SK-N-DZ (cell line): Measurements from ENCODE around the gene ZNF592.
"Not testable (repeated sequence)": the region's sequence is repeated elsewhere in the genome, so short reads cannot be mapped to it uniquely, and the experiment has no call there.

Experiments used
- DNase-seq: peaks from one replicate; pipeline ENCODE4 v3.0.0-alpha.2; 2015; ENCODE audit warnings: low spot score

Gene ZNF592

GRCh38 chr15:84741121-84741520 is 7.3 kb upstream of the ZNF592 start:
- no peak for DNase-seq

DNA sequence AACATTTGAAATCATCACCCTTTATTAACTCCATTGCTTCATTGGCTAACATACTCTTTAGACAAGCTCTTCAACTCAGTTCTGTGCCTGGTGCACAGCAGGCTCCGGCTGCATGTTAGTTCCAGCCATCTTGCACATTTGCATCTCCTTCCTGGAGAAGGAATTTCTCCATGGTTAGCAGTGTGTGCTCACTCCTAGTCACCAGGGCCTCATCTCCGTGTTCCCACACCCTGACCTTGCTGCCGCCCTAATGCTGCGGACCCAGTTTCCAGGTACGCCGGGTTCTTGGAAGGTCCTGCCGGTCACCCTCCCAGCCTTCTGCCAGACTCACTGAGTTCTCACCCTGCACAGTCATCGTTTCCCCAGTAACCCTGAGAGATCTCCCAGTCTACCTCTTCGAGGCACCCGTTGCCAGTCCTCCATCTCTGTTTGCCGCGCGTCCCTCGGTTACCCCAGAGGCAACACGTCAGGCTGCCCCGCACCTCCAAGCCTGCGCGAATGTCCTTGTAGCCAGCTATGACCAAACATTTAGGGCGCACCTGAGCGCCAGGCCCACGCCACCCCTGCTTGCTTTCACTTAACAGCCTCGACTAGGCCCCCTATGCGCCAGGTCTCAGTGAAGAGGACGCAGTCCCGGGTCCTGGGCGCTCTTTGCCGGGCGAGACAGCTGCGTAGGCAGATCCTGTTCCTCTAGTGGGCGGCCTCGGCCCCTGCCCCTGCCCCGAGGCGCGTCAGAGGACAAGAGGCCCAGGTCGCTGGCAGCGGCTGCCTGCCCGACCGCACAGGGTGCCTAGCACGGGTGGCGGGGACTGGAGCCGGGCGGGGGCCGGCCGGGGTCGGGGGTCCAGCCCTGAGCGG is 747 bp upstream of the ZNF592 start:
- DNase-seq, result peak; percentile 74

GRCh38 chr15:84749111-84749991 is 959 bp downstream of the ZNF592 start:
- peak; percentile 35 for DNase-seq

DNA sequence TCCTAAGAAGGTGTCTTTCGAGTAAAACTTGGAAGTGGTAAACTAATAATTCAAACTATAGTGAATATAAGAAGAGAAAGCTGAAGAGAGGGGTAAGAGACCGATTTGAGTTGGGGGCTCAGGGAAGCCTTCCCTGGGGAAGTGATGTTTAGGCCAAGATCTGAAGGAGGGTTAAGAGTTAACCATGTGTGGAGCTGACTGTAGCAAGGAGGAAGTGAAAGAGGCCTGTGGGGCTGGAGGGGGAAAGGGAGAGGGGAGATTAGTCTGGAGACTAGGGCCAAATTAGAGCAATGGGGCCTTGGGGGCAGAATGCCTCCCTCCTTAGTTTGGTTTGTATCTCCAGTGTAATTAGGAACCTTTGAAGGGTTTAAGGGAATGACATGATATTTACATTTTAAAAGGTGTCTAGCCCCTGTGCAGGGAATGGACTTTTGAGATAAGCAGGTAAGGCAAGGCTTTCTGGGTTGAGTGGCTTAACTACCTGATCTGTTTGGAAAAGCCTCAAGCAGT is 2.2 kb downstream of the ZNF592 start:
- no peak for DNase-seq

- not testable (repeated sequence) for DNase-seq
Measured at GRCh38 chr15:84751721-84752120, 3.3 kb downstream of the ZNF592 start.

DNA sequence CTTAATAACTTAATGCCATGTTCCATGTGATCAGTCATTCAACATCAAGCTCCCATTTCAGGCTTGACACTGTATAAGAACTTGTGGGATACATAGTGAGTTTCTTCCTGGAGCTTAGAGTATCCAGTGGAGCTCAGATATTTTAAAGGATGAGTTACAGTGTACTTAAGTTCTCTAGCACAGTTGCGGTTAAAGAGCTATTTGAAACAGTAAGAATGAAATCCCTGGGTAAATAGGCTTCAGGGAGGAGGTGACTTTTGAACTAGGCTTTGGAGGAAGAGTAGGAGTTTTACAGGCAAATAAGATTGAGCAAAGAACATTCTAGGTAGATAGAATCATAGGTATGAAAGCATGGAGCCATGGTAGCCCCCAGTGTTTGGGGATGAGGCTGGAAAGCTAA is 3.8 kb downstream of the ZNF592 start:
- DNase-seq, result no peak

DNA sequence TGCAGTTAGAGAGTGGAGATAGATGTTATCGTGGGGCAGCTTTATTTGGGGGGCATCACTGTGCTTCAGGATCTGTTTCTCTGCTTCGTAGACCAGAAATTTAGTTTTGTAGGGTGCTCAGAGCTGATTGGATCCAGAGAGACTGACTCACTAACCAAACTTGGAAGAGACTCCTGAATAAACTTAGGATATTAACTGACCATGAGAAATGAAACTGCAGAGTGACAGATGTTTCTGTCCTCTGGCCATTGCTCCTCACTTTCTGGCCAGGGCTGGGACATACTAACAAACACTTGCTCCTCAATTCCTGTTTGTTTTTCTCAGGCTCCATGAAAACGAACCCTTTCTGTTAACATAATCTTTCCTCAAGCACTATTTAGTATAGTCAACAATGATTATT is 4.3 kb downstream of the ZNF592 start:
- no peak for DNase-seq

GRCh38 chr15:84754889-84755288 is 6.5 kb downstream of the ZNF592 start:
- DNase-seq, result not testable (repeated sequence)

DNA sequence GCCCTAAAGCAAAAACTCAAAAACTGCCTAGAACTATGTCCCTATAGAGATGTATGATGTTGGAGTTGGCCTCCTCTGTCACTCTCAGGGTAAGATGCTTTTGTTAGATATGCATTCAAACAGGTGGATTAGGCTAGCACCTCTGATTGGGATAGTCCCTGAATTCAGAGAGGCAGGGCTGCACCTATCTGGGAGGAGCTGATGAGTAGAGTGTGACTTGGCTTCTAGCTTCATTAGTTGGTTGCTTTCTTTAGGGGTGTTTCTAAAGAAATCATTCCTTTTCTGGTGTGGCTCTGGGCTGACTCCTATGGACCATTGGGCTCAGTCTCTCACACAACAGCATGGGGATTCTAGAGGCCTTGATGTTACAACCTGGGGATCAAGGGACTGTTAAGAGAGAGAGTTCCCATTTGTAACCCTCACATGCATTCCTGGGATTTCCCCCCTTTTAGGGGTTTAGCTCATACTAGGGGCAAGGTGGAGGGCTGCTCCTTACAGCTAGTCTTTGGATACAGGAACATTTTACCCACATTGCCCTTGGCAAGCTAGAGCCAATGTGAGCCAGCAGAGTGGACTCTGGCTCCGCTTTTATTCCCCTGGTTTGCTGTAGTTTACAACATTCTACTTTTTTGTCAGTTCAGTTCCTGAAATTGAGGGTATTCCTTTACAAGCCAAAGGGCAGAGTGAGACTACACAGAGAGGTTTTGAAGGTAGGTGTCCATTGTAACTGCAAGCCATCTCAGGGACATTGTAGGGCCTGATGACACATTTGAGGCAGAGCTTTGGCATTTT is 7.5 kb downstream of the ZNF592 start:
- DNase-seq, result no peak

GRCh38 chr15:84759018-84759417 is 10.6 kb downstream of the ZNF592 start:
- no peak for DNase-seq

GRCh38 chr15:84760219-84760618 is 11.8 kb downstream of the ZNF592 start:
- DNase-seq, result no peak

GRCh38 chr15:84761607-84762131 is 13.3 kb downstream of the ZNF592 start:
- no peak for DNase-seq

GRCh38 chr15:84762840-84763572 is 14.6 kb downstream of the ZNF592 start:
- DNase-seq, result no peak

- DNase-seq, result no peak
Measured at GRCh38 chr15:84764585-84764984, 16.2 kb downstream of the ZNF592 start.

- DNase-seq, result no peak
Measured at GRCh38 chr15:84764989-84765388, 16.6 kb downstream of the ZNF592 start.

DNA sequence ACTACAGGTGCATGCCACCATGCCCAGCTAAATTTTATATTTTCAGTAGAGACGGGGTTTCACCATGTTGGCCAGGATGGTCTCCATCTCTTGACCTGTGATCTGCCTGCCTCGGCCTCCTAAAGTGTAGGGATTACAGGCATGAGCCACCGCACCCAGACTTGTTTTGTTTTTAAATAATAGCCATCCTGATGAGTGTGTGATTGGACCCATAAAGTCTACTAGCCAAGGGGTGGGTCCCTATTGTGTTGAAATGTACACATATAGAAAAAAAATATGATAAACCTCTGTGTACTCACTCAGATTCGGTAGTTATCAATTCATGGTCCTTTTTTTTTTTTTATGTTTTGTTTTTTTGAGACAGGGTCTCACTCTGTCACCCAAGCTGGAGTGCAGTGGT is 17.3 kb downstream of the ZNF592 start:
- DNase-seq, result no peak

- DNase-seq, result no peak
Measured at GRCh38 chr15:84766461-84767035, 18.2 kb downstream of the ZNF592 start.

GRCh38 chr15:84772031-84772430 is 23.6 kb downstream of the ZNF592 start:
- no peak for DNase-seq

- no peak for DNase-seq
Measured at GRCh38 chr15:84772467-84772866, 24.1 kb downstream of the ZNF592 start.

- DNase-seq, result no peak
Measured at GRCh38 chr15:84773716-84774115, 25.3 kb downstream of the ZNF592 start.
